ENCODE results near the gene OTOP3.

DNA sequence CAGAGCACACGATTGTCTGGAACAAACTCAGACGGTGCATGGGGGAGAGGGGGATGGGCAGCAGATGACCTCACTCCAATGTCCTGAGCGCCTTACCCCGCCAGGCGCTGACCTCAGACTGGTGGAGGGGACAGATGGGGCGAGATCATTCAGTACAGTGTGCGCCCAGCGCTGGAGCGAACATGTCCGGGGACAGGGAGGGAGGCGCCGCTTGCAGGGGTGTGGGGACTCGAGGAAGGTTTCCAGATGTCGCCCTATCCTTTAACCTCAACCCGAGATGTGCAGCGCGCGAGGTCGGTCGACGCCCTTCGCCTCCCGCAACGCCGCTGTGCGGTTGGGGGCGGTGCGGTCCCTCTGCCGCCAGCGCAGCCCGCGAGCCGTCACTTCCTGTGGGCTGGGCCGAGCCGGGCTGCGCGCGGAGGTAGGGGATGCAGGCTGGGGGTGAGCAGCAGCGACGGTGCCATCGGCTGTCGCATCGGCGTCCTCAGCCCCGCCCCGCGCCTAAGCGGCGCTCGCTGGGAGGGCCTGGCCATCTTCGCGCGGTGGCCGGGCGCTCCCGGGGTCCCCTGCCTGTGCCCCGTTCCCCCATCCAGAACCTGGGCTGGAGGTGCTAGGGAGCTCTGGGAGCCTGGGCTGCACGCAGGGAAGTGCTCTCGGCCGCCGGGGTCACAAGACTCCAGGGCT is 46.4 kb downstream of the OTOP3 start:
- TF ChIP-seq CTCF (conservative IDR thresholded peaks at IDR 0.05) (no peak), ZFX (IDR thresholded peaks at IDR 0.05) (peak; percentile 13; the same call in 1 of the 2 replicates)
